Peyer's patch (tissue), 4 donors: ENCODE results near the gene TOR4A.

Experiments
- CTCF ChIP-seq, 6 experiments: fragments of 450-650 bp in 4 of 6; fragments of 200-600 bp in 2 of 6; sonication (generic) in 1 of 6; IDR thresholded peaks; one replicate each; pipeline ENCODE4 v1.5.1; 2017 to 2019; ENCODE audit warnings: antibody characterized with exemption in 6 of 6, mild to moderate bottlenecking in 3 of 6, moderate library complexity in 1 of 6
- POLR2A ChIP-seq, 2 donors: fragments of 450-650 bp; IDR thresholded peaks; one replicate each; pipeline ENCODE4 v1.5.1; 2017; ENCODE audit warnings: antibody characterized with exemption in 2 of 2, mild to moderate bottlenecking in 2 of 2, moderate library complexity in 2 of 2

DNA sequence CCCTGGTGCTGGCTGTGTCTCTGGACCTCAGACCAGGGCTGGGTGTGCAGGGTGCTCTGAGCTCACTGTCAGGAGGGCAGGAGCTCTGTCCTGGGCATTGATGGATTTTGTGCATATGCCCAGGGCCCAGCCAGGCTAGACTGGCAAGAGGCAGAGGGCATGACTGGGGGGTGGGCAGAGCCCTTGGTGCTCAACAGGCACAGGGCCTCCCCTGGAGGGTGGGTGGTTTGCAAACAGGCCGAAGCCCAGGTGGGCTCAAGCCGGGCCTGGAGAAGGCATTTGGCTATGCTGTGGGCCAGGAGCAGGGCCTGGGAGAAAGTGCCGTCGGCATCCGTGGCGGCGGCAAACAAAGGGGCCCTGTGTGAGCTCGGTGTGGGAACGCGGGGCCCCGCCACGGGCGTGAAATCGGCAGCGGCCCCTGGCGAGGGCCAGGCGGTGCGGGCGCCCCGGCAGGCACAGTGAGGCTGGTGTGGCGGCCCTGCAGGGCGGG lies 26.4 kb downstream of the TOR4A start:
- TF ChIP-seq POLR2A (IDR thresholded peaks at IDR 0.05) (no peak), CTCF (IDR thresholded peaks at IDR 0.05) (no peak)
